HG03378 (cell line): Measurements from ENCODE around the gene AOPEP.
"Not testable (repeated sequence)": the region's sequence is repeated elsewhere in the genome, so short reads cannot be mapped to it uniquely, and the experiment has no call there.

Experiments used
- ATAC-seq: cut with Tn5 transposase; IDR thresholded peaks from one replicate; pipeline ENCODE4 v1.9.1; 2021; ENCODE audit warnings: mild to moderate bottlenecking, moderate library complexity; ENCODE audit not compliant: unreplicated experiment

Gene AOPEP

DNA sequence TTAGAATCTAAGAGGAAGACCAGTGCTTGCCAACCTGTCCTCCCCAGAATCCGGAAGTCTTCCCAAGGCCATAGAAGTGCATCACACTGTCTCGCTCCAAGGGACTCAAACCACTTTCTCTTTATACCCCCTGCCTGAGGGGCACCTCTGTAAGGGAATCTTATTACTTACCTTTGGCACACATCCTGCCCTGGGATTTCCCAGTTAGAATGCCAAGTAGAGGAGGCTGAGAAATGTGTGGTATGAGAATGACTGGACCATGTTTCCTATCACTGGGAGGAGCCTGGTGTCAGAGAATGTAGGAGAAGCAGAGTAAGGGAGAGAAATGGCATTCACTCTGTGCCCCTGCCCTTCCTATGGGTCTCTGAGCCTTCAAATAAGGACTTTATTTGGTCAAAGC is 85.8 kb downstream of the AOPEP start:
- ATAC-seq: no peak

GRCh38 chr9:94813379-94813778 is 86.9 kb downstream of the AOPEP start:
- no peak for ATAC-seq

GRCh38 chr9:94817291-94818177 is 91.0 kb downstream of the AOPEP start:
- ATAC-seq: no peak

DNA sequence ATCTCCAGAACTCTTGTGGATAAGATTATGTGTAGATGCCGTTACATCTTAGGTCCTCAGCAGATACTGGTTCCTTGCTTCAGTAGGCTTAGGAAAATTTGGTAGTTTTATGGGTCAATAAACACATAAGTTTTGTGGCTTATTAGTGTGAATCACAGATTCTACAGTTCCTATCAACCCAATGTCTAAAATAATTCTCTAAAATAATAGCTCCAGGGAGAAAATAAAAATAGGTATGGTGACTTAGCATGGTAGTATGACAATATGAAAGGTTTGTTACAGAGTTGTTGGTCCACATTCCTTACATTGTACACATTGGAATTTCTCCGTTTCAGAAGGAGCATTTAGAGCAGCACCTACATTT is 91.7 kb downstream of the AOPEP start:
- ATAC-seq: no peak

DNA sequence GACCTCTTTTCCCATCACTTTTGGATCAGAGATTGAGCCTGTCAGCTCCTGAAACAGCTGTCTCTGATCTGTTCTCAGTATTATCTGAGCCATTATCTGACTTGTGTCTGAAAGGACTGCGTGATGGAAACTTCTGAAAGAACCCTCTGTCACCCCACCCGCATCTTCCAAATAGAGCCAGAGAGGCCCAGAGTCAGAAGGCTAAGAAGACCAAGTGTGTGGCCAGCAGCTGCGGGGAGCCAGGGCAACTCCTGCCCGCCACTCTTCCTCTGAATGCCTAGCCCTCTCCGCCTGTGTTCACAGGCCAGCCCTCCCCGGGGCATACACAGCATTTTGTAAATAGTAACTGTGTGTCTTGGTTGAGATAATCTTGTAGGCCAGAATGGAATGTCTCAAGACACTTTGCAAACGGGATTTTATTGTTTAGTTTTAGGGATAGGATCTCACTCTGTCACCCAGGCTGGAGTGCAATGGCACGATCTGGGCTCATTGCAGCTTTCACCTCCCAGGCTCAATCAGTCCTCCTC is 92.7 kb downstream of the AOPEP start:
- ATAC-seq: no peak

DNA sequence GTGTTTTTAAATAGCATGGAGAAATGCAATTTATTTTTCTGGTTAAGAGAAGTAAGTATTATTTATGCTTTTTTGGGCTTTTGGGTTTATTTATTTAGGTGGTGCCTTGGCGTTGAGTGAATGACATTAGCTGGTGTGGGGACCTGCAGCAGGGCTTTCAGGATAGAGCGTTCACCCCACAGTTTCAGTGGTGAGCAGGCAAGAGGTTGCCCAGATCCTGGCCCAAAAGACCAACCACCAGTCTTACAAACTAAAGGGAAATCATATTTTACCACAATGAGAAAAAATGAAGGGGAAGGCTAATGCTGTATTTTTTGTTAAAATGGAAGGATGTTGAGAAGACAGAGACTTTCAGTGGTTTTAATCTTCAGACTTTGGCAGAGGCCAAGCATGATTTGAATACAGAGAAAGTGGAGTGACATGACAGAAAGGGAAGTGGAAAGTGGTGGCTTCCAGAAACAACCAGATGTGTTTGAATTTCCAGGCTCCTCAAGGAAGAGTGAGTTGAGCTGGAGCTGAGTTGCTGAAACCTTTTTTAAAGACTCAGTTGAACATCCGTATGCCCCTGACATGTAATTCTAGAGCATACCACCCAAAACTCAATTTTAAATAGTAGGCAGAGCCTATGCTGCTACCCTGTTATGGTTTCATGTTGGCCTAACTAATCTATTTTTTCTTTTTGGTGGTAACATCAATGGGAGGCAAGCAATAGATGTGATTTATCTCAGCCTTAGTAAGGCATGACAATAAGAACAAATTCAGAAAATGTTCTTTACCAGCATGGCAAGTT is 94.8 kb downstream of the AOPEP start:
- peak; percentile 80 for ATAC-seq

GRCh38 chr9:94822273-94822672 is 95.8 kb downstream of the AOPEP start:
- ATAC-seq: no peak

- ATAC-seq: no peak
Measured at GRCh38 chr9:94823710-94824109, 97.2 kb downstream of the AOPEP start.

DNA sequence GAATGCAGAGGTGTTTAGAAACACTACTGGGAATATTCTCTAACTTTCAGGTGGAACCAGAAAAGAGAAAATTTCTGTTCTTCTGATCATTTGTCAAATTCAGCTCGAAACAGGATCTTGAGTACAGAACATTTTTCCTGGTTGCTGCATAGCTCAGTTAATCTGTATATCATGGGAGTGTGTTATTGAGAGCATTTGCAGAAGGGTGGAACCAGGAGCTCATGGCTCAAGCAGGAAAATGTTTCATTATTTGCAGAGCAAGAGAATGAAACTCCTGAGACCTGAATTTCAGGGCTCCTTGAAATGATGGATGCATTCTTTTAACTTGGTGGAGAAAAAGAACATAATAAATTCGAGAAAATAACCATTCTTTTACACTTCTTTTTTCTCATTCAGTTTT is 97.9 kb downstream of the AOPEP start:
- ATAC-seq: no peak

DNA sequence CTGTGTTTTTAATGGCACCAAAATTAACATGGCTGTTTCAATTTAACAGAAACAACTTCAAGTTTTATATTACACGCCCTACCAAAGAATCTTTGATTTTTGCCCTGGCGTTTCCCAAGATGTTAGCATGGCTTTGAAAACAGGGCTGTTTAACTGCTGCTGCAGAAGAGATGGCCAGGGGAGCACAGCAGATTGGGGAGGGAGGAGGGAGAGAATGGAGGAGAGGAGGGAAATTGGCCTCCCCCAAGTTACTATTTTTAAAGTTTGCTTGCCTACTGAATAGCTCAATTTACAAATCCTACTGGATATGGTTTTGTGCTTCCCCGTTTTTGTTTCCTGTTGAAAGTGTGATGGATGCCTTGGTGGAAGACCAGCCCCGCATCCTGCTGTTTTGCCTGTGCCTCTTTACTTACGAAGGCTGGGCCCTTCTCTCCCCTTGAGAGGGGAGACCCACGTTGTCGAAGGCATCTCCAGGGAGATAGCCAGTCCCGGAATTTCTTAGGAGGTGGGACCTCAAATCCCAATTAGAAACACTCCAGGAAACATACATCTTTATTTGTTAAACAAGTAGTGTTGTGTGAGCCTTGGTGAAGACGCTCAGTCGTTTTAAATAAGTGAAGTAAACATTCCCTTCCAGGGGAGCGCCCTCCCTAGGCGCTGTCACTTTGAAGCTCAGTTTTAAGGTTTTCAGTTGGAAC is 98.6 kb downstream of the AOPEP start:
- ATAC-seq: no peak

DNA sequence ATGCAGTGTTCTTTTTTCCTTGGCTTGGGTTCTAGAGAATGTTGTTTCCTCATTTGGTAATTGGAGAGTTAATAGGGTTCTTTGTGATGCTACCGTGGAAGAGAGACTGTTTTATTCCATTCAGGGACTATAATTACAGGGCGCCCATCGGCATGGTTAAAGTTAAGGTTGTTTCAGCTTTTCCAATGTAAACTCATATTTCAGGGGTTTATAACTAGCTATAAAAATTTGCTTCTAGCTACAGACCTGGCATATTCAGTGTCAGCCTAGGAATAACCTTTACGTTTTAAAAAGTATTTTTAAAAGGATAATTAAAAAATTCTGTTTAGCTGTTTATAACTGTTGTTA is 99.1 kb downstream of the AOPEP start:
- ATAC-seq: no peak

GRCh38 chr9:94826044-94826443 is 99.5 kb downstream of the AOPEP start:
- ATAC-seq: no peak

GRCh38 chr9:94826644-94827410 is 100.3 kb downstream of the AOPEP start:
- no peak for ATAC-seq

- no peak for ATAC-seq
Measured at GRCh38 chr9:94827584-94828304, 101.2 kb downstream of the AOPEP start.

- ATAC-seq: no peak
Measured at GRCh38 chr9:94829380-94830070, 103.0 kb downstream of the AOPEP start.

- not testable (repeated sequence) for ATAC-seq
Measured at GRCh38 chr9:94830071-94830604, 103.6 kb downstream of the AOPEP start.

GRCh38 chr9:94833802-94834201 is 107.3 kb downstream of the AOPEP start:
- ATAC-seq: no peak

DNA sequence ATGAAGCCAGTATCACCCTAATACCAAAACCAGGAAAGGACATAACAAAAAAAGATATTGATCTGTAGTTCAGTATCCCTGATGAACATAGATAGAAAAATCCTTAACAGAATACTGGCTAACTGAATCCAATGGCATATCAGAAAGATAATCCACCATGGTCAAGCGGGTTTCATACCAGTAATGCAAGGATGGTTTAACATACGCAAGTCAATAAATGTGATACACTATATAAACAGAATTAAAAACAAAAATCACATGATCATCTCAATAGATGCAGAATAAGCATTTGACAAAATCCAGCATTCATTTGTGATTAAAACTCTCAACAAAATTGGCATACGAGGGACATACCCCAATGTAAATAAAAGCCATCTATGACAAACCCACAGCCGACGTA is 110.9 kb downstream of the AOPEP start:
- ATAC-seq: no peak

- ATAC-seq: no peak
Measured at GRCh38 chr9:94839398-94839797, 112.9 kb downstream of the AOPEP start.
